ENCODE results near the gene ABI1. TPM values are rescaled to one million over a fixed set of nuclear protein-coding genes. Genes with fewer than 3 reads are reported as not detected.
A peak's percentile ranks its signal among the peaks of the same experiment; 100 is the strongest.
"Not testable (repeated sequence)": the region's sequence is repeated elsewhere in the genome, so short reads cannot be mapped to it uniquely, and the experiment has no call there.

The ABI1 gene
- total and polyA plus RNA-seq, 2 of the 13 experiments (the other 11 are each of a cell fraction or from before 2014, with no cell fraction given), result 20.9 to 22.9 TPM

GRCh38 chr10:26909753-26910152 lies 49.0 kb upstream of the ABI1 start:
- TF ChIP-seq EZH2 (conservative IDR thresholded peaks at IDR 0.05; ENCODE audit: low read depth, low read length), result no peak
- TF ChIP-seq CEBPB (IDR thresholded peaks at IDR 0.05; ENCODE audit: borderline replicate concordance, low read depth, low read length), result peak; percentile 50; the same call in 1 of the 2 replicates
- H2AFZ ChIP-seq (ENCODE audit: low read length), result no peak overlapping the region
- in situ Hi-C loops (cut with HindIII; ENCODE audit: extremely low pct_ligation_motif_present, low pct_unique_long_range_greater_than_20kb), result no loop called here
- no peak overlapping the region for H3K9ac ChIP-seq (ENCODE audit: insufficient read depth, low read depth, low read length)
- no peaks in the 10 kb centered on the region for H4K20me1 ChIP-seq (ENCODE audit: insufficient read depth, low read length)
- H3K36me3 ChIP-seq (replicated peaks in 1 of 2; ENCODE audit: control insufficient read depth in 1 of 2, insufficient read depth in 2 of 2, low read length in 2 of 2), result no peaks in the 10 kb centered on the region
- intact Hi-C loops (cut with micrococcal nuclease; ENCODE audit: unreplicated experiment), result no loop called here
- H3K4me3 ChIP-seq (replicated peaks in 1 of 3; ENCODE audit: insufficient read depth in 1 of 3, low read depth in 2 of 3, low read length in 3 of 3), result no peak overlapping the region
- ATAC-seq, result no peak
- 18% methylated on average over 2 of the region's 2 CpGs for WGBS (ENCODE audit: low lambda C conversion rate)
- no peak overlapping the region for H3K27ac ChIP-seq (ENCODE audit: extremely low read length, insufficient read depth, low read length)
- DNase-seq (ENCODE audit: low spot score), result no peak
- H3K79me2 ChIP-seq (ENCODE audit: insufficient read depth, low read length), result no peaks in the 10 kb centered on the region
- no peak overlapping the region for H3K4me2 ChIP-seq (ENCODE audit: low read depth, low read length)
- no peaks in the 10 kb centered on the region for H3K9me3 ChIP-seq (ENCODE audit: low read length)
- ChIA-PET CTCF (ENCODE audit: low intra/inter-chr PET ratio, low total read pairs) (no interaction called here), POLR2A (no interaction called here)
- no peaks in the 10 kb centered on the region for H3K4me1 ChIP-seq (ENCODE audit: insufficient read depth, low read length)
- H3K27me3 ChIP-seq (ENCODE audit: control insufficient read depth in 1 of 2, insufficient read depth in 2 of 2, low read length in 2 of 2), result no peaks in the 10 kb centered on the region
- BruUV-seq (replicated peaks), result no TSS peak
- FAIRE-seq, result no peak

- H3K9me3 ChIP-seq (ENCODE audit: low read length); H3K27me3 ChIP-seq (ENCODE audit: control insufficient read depth in 1 of 2, insufficient read depth in 2 of 2, low read length in 2 of 2); H4K20me1 ChIP-seq (ENCODE audit: insufficient read depth, low read length); H3K4me3 ChIP-seq (replicated peaks in 1 of 3; ENCODE audit: insufficient read depth in 1 of 3, low read depth in 2 of 3, low read length in 3 of 3); in situ Hi-C loops (cut with HindIII; ENCODE audit: extremely low pct_ligation_motif_present, low pct_unique_long_range_greater_than_20kb); H2AFZ ChIP-seq (ENCODE audit: low read length); ATAC-seq; H3K4me1 ChIP-seq (ENCODE audit: insufficient read depth, low read length); H3K79me2 ChIP-seq (ENCODE audit: insufficient read depth, low read length); POLR2A ChIA-PET; H3K36me3 ChIP-seq (replicated peaks in 1 of 2; ENCODE audit: control insufficient read depth in 1 of 2, insufficient read depth in 2 of 2, low read length in 2 of 2); H3K9ac ChIP-seq (ENCODE audit: insufficient read depth, low read depth, low read length); FAIRE-seq; DNase-seq (ENCODE audit: low spot score); intact Hi-C loops (cut with micrococcal nuclease; ENCODE audit: unreplicated experiment); H3K27ac ChIP-seq (ENCODE audit: extremely low read length, insufficient read depth, low read length); H3K4me2 ChIP-seq (ENCODE audit: low read depth, low read length); BruUV-seq (replicated peaks): not testable (repeated sequence)
- 66% methylated on average over 18 of the region's 26 CpGs for WGBS (ENCODE audit: low lambda C conversion rate)
- CTCF ChIA-PET (ENCODE audit: low intra/inter-chr PET ratio, low total read pairs), result interaction anchor here (0.6 kb wide), 1 partner anchor 14 kb away, joined by 3 read pairs; no protein-coding TSS in a partner anchor
These were observed 44.6 kb upstream of the ABI1 start for GRCh38 chr10:26905253-26905781.
